Lung microvascular endothelial cell (primary cell): Measurements from ENCODE around the gene RXRA. TPM values are rescaled to one million over a fixed set of nuclear protein-coding genes. Genes with fewer than 3 reads are reported as not detected.

ENCODE experiments used
- DNase-seq, 2 donors: peaks; one replicate each; pipeline versions ENCODE4 v3.0.0 to v3.0.0-alpha.2; 2010; ENCODE audit warnings: low read depth in 2 of 2
- total RNA-seq: library from RNA; depleted of rRNA; stranded (reverse); fragments of >200 nt; gene quantifications from 2 replicates; pipeline ENCODE4 v1.2.1, GENCODE V29; 2014

RXRA gene
- total RNA-seq, 1 donor from 2014 or later: 14.9 TPM

GRCh38 chr9:134351606-134352176 lies 25.4 kb downstream of the RXRA start:
- DNase-seq: no peak

- DNase-seq: no peak
These were observed 26.1 kb downstream of the RXRA start for GRCh38 chr9:134352247-134352933.

GRCh38 chr9:134353539-134353938 lies 27.3 kb downstream of the RXRA start:
- no peak for DNase-seq

- no peak for DNase-seq
These were observed 28.9 kb downstream of the RXRA start for GRCh38 chr9:134355158-134355557.

- DNase-seq: no peak
These were observed 29.5 kb downstream of the RXRA start for GRCh38 chr9:134355561-134356279.

GRCh38 chr9:134356496-134357470 lies 30.5 kb downstream of the RXRA start:
- no peak for DNase-seq

- DNase-seq: no peak
These were observed 31.4 kb downstream of the RXRA start for GRCh38 chr9:134357631-134358025.

- DNase-seq: no peak
These were observed 31.9 kb downstream of the RXRA start for GRCh38 chr9:134358026-134358661.

- no peak for DNase-seq
These were observed 32.5 kb downstream of the RXRA start for GRCh38 chr9:134358662-134359319.

GRCh38 chr9:134359493-134360179 lies 33.4 kb downstream of the RXRA start:
- DNase-seq: peak in 1 of 2 donors; percentile 38

- peak in 1 of 2 donors; percentile 46 for DNase-seq
These were observed 34.0 kb downstream of the RXRA start for GRCh38 chr9:134360180-134360759.

GRCh38 chr9:134360897-134361296 lies 34.6 kb downstream of the RXRA start:
- DNase-seq: peak in 1 of 2 donors; percentile 35

GRCh38 chr9:134361426-134361825 lies 35.2 kb downstream of the RXRA start:
- no peak for DNase-seq

GRCh38 chr9:134361843-134362414 lies 35.7 kb downstream of the RXRA start:
- DNase-seq: no peak

- no peak for DNase-seq
These were observed 37.2 kb downstream of the RXRA start for GRCh38 chr9:134363450-134363849.

GRCh38 chr9:134364391-134365114 lies 38.3 kb downstream of the RXRA start:
- DNase-seq: no peak

GRCh38 chr9:134365115-134365596 lies 38.9 kb downstream of the RXRA start:
- no peak for DNase-seq

GRCh38 chr9:134365791-134366222 lies 39.6 kb downstream of the RXRA start:
- no peak for DNase-seq
